Effector CD4-positive, alpha-beta T cell (primary cell): ENCODE results near the gene RGS5.

Source experiments
- DNase-seq: peaks from one replicate; pipeline ENCODE4 v3.0.0-alpha.2; 2020

The RGS5 gene

GRCh38 chr1:163178628-163179027, 24.1 kb downstream of the RGS5 start:
- no peak for DNase-seq

GRCh38 chr1:163176797-163177196, 25.9 kb downstream of the RGS5 start:
- DNase-seq = no peak

GRCh38 chr1:163174524-163175437, 27.9 kb downstream of the RGS5 start:
- peak; percentile 3 for DNase-seq

- DNase-seq = no peak
These were observed 29.6 kb downstream of the RGS5 start for GRCh38 chr1:163173121-163173520.

- no peak for DNase-seq
These were observed 30.1 kb downstream of the RGS5 start for GRCh38 chr1:163172596-163172995.

- DNase-seq = no peak
These were observed 30.9 kb downstream of the RGS5 start for GRCh38 chr1:163171826-163172225.

GRCh38 chr1:163170975-163171676, 31.6 kb downstream of the RGS5 start:
- DNase-seq = no peak

GRCh38 chr1:163170331-163170730, 32.4 kb downstream of the RGS5 start:
- no peak for DNase-seq

- DNase-seq = no peak
These were observed 33.2 kb downstream of the RGS5 start for GRCh38 chr1:163169553-163169952.

GRCh38 chr1:163168053-163168452, 34.7 kb downstream of the RGS5 start:
- no peak for DNase-seq

GRCh38 chr1:163166886-163167555, 35.7 kb downstream of the RGS5 start:
- no peak for DNase-seq

- DNase-seq = no peak
These were observed 37.6 kb downstream of the RGS5 start for GRCh38 chr1:163165119-163165518.

GRCh38 chr1:163163881-163164582, 38.7 kb downstream of the RGS5 start:
- no peak for DNase-seq

- no peak for DNase-seq
These were observed 39.6 kb downstream of the RGS5 start for GRCh38 chr1:163163163-163163562.

- no peak for DNase-seq
These were observed 40.3 kb downstream of the RGS5 start for GRCh38 chr1:163162381-163162914.

- no peak for DNase-seq
These were observed 40.9 kb downstream of the RGS5 start for GRCh38 chr1:163161841-163162240.

- no peak for DNase-seq
These were observed 41.4 kb downstream of the RGS5 start for GRCh38 chr1:163161337-163161736.

- no peak for DNase-seq
These were observed 47.1 kb downstream of the RGS5 start for GRCh38 chr1:163155606-163156005.

GRCh38 chr1:163148911-163149310, 53.8 kb downstream of the RGS5 start:
- no peak for DNase-seq

GRCh38 chr1:163147019-163147418, 55.7 kb downstream of the RGS5 start:
- DNase-seq = no peak

GRCh38 chr1:163145435-163145834, 57.3 kb downstream of the RGS5 start:
- DNase-seq = no peak

GRCh38 chr1:163144418-163144817, 58.3 kb downstream of the RGS5 start:
- no peak for DNase-seq

GRCh38 chr1:163142152-163142551, 60.6 kb downstream of the RGS5 start:
- DNase-seq = no peak
